Gastrocnemius medialis (tissue), 4 donors: ENCODE measurements around the gene ZNF133.

Experiments used
- CTCF ChIP-seq, 5 experiments: fragments of 450-650 bp in 3 of 5; fragments of 200-600 bp in 2 of 5; sonication (generic) in 2 of 5; IDR thresholded peaks in 4 of 5; conservative IDR thresholded peaks in 1 of 5; 1 replicate in 4 of 5; 2 replicates in 1 of 5; pipeline ENCODE4 v1.5.1; 2016 to 2019; ENCODE audit warnings: antibody characterized with exemption in 5 of 5, mild to moderate bottlenecking in 3 of 5, moderate library complexity in 3 of 5
- POLR2A ChIP-seq, 2 donors: fragments of 450-650 bp; IDR thresholded peaks; one replicate each; pipeline ENCODE4 v1.6.1; 2017; ENCODE audit warnings: antibody characterized with exemption in 2 of 2, mild to moderate bottlenecking in 2 of 2, moderate library complexity in 2 of 2

- no peak for TF ChIP-seq CTCF (IDR thresholded peaks at IDR 0.05 in 4 of 5, conservative IDR thresholded peaks at IDR 0.05 in 1 of 5)
- no peak for TF ChIP-seq POLR2A (IDR thresholded peaks at IDR 0.05)
Observed at GRCh38 chr20:18331694-18332093, 43.4 kb downstream of the ZNF133 start.
